GM12891 (cell line): ENCODE measurements around the gene CCDC184. TPM values are rescaled to one million over a fixed set of nuclear protein-coding genes. Genes with fewer than 3 reads are reported as not detected.
"Not testable (repeated sequence)": the region's sequence is repeated elsewhere in the genome, so short reads cannot be mapped to it uniquely, and the experiment has no call there.

Experiments used
- DNase-seq: peaks from one replicate; pipeline ENCODE4 v3.0.0; 2011; ENCODE audit warnings: low spot score; ENCODE audit not compliant: insufficient read length
- FAIRE-seq: peaks from 2 replicates; lab custom pipeline; 2011; peaks lifted over from hg19 to GRCh38; lab: Jason Lieb, UNC
- PAX5 ChIP-seq: IDR thresholded peaks from 2 replicates; pipeline ENCODE4 v1.6.1; 2011; ENCODE audit warnings: low read length, moderate library complexity, mild to moderate bottlenecking; ENCODE audit not compliant: insufficient read depth, severe bottlenecking
- POLR2A ChIP-seq: IDR thresholded peaks from 2 replicates; pipeline ENCODE4 v1.6.1; 2011; ENCODE audit warnings: low read depth, low read length, control low read depth
- POLR2AphosphoS5 ChIP-seq: IDR thresholded peaks from 2 replicates; pipeline ENCODE4 v1.6.1; 2011; ENCODE audit warnings: low read depth, low read length, control low read depth
- POU2F2 ChIP-seq: IDR thresholded peaks from 2 replicates; pipeline ENCODE4 v1.6.1; 2011; ENCODE audit warnings: low read depth, mild to moderate bottlenecking, control low read depth, low read length, moderate library complexity
- SPI1 ChIP-seq: IDR thresholded peaks from 2 replicates; pipeline ENCODE4 v1.6.1; 2011; ENCODE audit warnings: low read depth, low read length, control low read depth
- TAF1 ChIP-seq: IDR thresholded peaks from 2 replicates; pipeline ENCODE4 v1.6.1; 2011; ENCODE audit warnings: low read depth, low read length, control low read depth
- polyA plus RNA-seq: library from polyadenylated mRNA; unstranded; fragments of >200 nt; gene quantifications from one replicate; pipeline ENCODE4 v1.2.1, GENCODE V29; 2012; ENCODE audit warnings: low read depth, missing spikeins, inconsistent platforms; ENCODE audit not compliant: missing spikeins

CCDC184 gene
- polyA plus RNA-seq: 0.14 TPM

GRCh38 chr12:48183091-48183875 is at the start of gene CCDC184:
Gene CCDC184 (plus strand): TSS chr12:48183644. CDS start chr12:48184123, 479 bp downstream.
- peak; percentile 94 for FAIRE-seq
- TF ChIP-seq TAF1 (no peak), SPI1 (no peak), PAX5 (no peak), POLR2AphosphoS5 (no peak), POLR2A (no peak)
- DNase-seq: peak; percentile 64

GRCh38 chr12:48135027-48135426 is 48.4 kb upstream of the CCDC184 start:
- FAIRE-seq: no peak
- DNase-seq: no peak
- TF ChIP-seq POLR2AphosphoS5 (no peak), PAX5 (no peak), TAF1 (no peak), POLR2A (no peak), POU2F2 (no peak), SPI1 (no peak)

- no peak for FAIRE-seq
- DNase-seq: no peak
- no peak for TF ChIP-seq SPI1
- no peak for TF ChIP-seq PAX5
- no peak for TF ChIP-seq TAF1
Observed at GRCh38 chr12:48142818-48143674, 40.4 kb upstream of the CCDC184 start.

- TF ChIP-seq POLR2AphosphoS5: no peak
- TF ChIP-seq TAF1: no peak
- no peak for TF ChIP-seq SPI1
- TF ChIP-seq POLR2A: no peak
- TF ChIP-seq POU2F2: no peak
- TF ChIP-seq PAX5: no peak
- no peak for DNase-seq
- FAIRE-seq: no peak
Observed at GRCh38 chr12:48143898-48144297, 39.5 kb upstream of the CCDC184 start.

GRCh38 chr12:48145981-48146380 is 37.5 kb upstream of the CCDC184 start:
- DNase-seq: no peak
- TF ChIP-seq SPI1 (no peak), TAF1 (no peak), POLR2AphosphoS5 (no peak), POU2F2 (no peak), PAX5 (no peak)
- FAIRE-seq: no peak

- TF ChIP-seq POU2F2: no peak
- TF ChIP-seq SPI1: no peak
- TF ChIP-seq POLR2A: no peak
- TF ChIP-seq TAF1: no peak
- TF ChIP-seq POLR2AphosphoS5: no peak
- no peak for TF ChIP-seq PAX5
- FAIRE-seq (peak; percentile 23), DNase-seq (no peak)
Observed at GRCh38 chr12:48151103-48151771, 32.2 kb upstream of the CCDC184 start.

GRCh38 chr12:48155786-48156185 is 27.7 kb upstream of the CCDC184 start:
- not testable (repeated sequence) for DNase-seq, FAIRE-seq

- DNase-seq: no peak
- FAIRE-seq: no peak
- TF ChIP-seq PAX5: no peak
- TF ChIP-seq TAF1: no peak
- TF ChIP-seq POLR2AphosphoS5: no peak
- no peak for TF ChIP-seq SPI1
- TF ChIP-seq POU2F2: no peak
- no peak for TF ChIP-seq POLR2A
Observed at GRCh38 chr12:48156652-48157017, 26.8 kb upstream of the CCDC184 start.

- DNase-seq (peak; percentile 80), FAIRE-seq (peak; percentile 98)
- TF ChIP-seq POLR2AphosphoS5 (peak; percentile 68), TAF1 (0 out of 2 replicates have a peak, but pooled peaks have one; percentile 3), POLR2A (peak; percentile 77), POU2F2 (peak; percentile 35; the same call in 1 of the 2 replicates), PAX5 (no peak), SPI1 (no peak)
Observed at GRCh38 chr12:48157018-48157888, 26.2 kb upstream of the CCDC184 start, which contains the start of gene ASB8. Gene ASB8 (minus strand): TSS chr12:48157515. CDS start chr12:48153496, 4,019 bp downstream.
